ENCODE measurements around the gene PARD3B.

DNA sequence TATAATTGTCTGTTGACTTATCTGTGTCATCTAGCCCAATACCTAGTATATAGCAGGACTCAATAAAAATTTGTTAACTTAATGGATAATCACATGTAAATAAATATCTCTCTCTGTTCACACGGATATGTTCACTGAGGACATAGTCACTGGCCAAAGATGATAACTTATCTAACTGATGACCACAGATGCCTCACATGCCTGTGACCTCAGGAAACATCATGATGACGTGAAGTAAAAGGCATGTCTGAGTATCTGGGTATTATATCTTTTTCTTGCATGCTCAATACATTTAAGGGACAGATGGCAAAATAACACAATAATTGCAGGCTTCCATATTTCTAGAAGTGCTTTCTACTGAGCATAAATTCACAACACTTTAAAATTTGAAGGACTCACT is 41.4 kb upstream of the PARD3B start:
- TF ChIP-seq CTCF (IDR thresholded peaks at IDR 0.05) (no peak), POLR2AphosphoS5 (IDR thresholded peaks at IDR 0.05) (no peak)

Measured in stomach (tissue), 4 donors.